GM10248 (cell line): ENCODE measurements around the gene AGRN.

ENCODE experiments used
- CTCF ChIA-PET: fragments of 300-600 bp; sonication (Branson Sonifier 250); formaldehyde crosslinking; extraction: SDS; loops from one replicate; lab custom pipeline; 2021; ENCODE audit warnings: antibody characterized with exemption; lab: Yijun Ruan, JAX
- POLR2A ChIA-PET: fragments of 350-650 bp; sonication (Branson Sonifier 250); formaldehyde crosslinking; extraction: SDS; loops from one replicate; lab custom pipeline; 2020; ENCODE audit warnings: antibody characterized with exemption; lab: Yijun Ruan, JAX
- DNase-seq: peaks from one replicate; pipeline ENCODE4 v3.0.0; 2012; ENCODE audit errors: extremely low spot score
- TF ChIP-seq, protein P1 (sequence below): IDR thresholded peaks from 2 replicates; pipeline ENCODE4 v1.5.1; 2012; ENCODE audit warnings: mild to moderate bottlenecking, low read depth; ENCODE audit errors: extremely low read depth, missing control alignments, control extremely low read depth

Gene AGRN

DNA sequence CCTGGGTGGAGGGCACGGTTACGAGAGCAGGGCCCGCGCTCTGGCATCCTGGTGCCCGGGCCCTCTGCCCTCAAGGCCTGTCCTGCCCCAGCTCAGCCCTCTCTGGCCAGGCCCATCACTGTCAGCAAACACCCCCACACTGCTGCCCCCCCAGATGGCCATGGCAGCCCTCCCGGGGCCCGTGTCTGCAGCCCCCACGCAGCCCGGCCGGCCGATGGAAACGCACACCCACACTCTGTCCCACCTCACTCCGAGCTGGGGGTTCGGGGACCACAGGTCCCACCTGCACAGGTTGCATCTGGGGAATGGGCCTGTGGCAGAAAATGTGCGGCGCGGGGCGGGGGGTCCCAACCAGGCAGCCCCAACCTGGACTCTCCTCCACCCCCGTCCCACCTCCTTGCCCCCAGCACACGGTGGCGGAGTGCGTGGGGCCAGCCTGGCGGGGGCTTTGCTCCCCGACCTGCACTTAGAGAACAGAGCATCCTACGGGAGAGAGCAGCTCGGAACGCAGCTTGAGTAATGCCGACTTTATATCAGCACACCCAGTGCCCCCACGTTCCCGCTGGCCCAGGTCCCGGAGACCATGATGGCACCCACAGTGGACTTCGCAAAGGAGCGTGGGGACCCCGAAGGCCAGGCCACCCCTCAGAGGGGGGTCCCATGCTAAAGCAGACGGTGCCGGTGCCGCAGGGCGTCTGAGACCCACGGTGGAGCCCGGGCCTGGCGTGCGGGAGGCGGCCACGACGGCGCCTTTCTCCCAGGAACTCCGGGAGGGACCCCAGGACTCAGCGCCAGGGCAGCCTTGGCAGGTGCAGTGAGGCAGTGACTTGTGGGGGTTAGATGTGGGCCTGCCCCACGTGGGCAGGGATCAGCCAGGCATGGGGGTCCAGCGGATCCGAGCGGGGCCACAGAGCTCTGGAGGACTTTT is 61.7 kb downstream of the AGRN start:
- ChIA-PET POLR2A (no interaction called here), CTCF (interaction anchor here (0.7 to 2.0 kb wide), 2 partner anchors 19 to 41 kb away, joined by 3 to 4 read pairs; no protein-coding TSS in a partner anchor)
- DNase-seq = no peak
- TF ChIP-seq, protein P1, sequence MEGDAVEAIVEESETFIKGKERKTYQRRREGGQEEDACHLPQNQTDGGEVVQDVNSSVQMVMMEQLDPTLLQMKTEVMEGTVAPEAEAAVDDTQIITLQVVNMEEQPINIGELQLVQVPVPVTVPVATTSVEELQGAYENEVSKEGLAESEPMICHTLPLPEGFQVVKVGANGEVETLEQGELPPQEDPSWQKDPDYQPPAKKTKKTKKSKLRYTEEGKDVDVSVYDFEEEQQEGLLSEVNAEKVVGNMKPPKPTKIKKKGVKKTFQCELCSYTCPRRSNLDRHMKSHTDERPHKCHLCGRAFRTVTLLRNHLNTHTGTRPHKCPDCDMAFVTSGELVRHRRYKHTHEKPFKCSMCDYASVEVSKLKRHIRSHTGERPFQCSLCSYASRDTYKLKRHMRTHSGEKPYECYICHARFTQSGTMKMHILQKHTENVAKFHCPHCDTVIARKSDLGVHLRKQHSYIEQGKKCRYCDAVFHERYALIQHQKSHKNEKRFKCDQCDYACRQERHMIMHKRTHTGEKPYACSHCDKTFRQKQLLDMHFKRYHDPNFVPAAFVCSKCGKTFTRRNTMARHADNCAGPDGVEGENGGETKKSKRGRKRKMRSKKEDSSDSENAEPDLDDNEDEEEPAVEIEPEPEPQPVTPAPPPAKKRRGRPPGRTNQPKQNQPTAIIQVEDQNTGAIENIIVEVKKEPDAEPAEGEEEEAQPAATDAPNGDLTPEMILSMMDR = no peak

GRCh38 chr1:1082239-1082775 is 62.4 kb downstream of the AGRN start:
- TF ChIP-seq, protein P1 = no peak
- POLR2A ChIA-PET = no interaction called here
- DNase-seq = no peak
- CTCF ChIA-PET = interaction anchor here (0.7 to 2.0 kb wide), 2 partner anchors 18 to 40 kb away, joined by 3 to 4 read pairs; no protein-coding TSS in a partner anchor

- POLR2A ChIA-PET = no interaction called here
- TF ChIP-seq, protein P1 = no peak
- CTCF ChIA-PET = interaction anchor here (0.7 to 2.0 kb wide), 2 partner anchors 18 to 39 kb away, joined by 3 to 4 read pairs; no protein-coding TSS in a partner anchor
- DNase-seq = no peak
Measured at GRCh38 chr1:1082776-1083415, 63.0 kb downstream of the AGRN start.

- no peak for DNase-seq
- ChIA-PET POLR2A (no interaction called here), CTCF (no interaction called here)
- TF ChIP-seq, protein P1 = no peak
Measured at GRCh38 chr1:1083416-1084371, 63.8 kb downstream of the AGRN start.

DNA sequence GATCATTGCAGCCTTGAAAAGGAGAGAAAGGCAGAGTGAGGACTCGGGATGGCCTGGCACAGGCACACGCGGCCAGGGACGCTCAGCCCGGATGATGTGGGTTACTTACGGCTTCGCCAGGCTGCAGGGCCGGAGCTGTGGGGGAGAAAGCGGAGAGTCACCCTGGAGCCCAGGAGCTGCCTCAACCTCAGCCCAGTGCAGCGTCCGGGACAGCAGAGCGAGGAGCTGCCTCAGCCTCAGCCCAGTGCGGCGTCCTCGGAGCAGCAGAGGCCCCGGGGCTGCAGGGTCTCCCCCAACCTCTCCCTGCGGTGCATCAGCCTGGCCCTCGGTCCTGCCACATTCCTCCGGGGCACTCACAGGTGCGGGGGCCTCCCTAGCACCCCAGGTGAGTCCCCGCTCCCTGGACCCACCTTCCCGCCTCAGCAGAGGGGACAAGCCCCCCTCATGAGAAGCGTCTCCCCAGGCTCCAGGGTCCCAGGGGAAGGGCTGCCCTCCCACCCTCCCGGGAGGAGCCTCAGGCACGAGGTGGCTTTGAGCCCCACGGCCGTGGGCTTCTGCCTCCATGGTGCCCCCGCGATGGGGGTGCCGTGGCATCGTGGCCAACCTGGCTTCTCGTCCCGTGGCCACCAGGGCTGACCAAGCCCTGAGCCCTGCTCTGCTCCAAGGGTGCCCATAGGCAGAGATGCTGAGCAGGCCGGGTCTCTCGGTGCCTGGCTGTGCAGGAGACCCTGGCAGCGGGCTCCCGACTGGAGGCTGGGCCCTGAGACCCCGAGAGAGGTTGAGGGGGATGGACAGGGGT is 64.7 kb downstream of the AGRN start:
- CTCF ChIA-PET = no interaction called here
- TF ChIP-seq, protein P1 = no peak
- POLR2A ChIA-PET = no interaction called here
- DNase-seq = no peak
